ENCODE results near the gene NINL.
"Not testable (repeated sequence)": the region's sequence is repeated elsewhere in the genome, so short reads cannot be mapped to it uniquely, and the experiment has no call there.

The NINL gene

DNA sequence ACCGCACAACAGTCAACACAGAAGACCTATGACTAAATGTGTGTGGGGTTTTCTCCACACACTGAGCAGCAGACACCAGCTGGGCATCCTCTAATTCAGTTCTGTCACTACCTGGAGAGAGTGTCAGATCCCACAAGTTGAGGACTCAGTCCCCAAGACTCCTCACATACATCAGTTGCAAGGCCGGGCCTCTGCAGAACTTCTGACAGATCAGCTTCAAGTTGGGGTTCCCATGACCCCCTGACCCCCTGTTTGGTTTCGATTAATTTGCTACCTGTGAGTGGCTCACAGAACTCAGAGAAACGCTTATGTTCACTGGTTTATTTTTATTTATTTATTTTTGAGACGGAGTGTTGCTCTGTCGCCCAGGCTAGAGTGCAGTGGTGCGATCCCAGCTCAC, 3.2 kb upstream of the NINL start:
- no peak overlapping the region for H4K5ac ChIP-seq (ENCODE audit: low read length)
- no peak overlapping the region for H3K27ac ChIP-seq (ENCODE audit: low read depth, low read length)
- peaks cover 3% of the 10 kb centered on the region for H3K79me1 ChIP-seq (ENCODE audit: low read length)
- no peak overlapping the region for H2BK120ac ChIP-seq (ENCODE audit: low read depth, low read length)
- no peak overlapping the region for H3K4me3 ChIP-seq (ENCODE audit: low read length)
- H3K4ac ChIP-seq (ENCODE audit: low read depth, low read length): no peak overlapping the region
- no peak overlapping the region for H3K4me2 ChIP-seq (ENCODE audit: low read length)
- H2BK15ac ChIP-seq (replicated peaks; ENCODE audit: low read depth): no peak overlapping the region
- H3K4me1 ChIP-seq (ENCODE audit: control insufficient read depth, low read depth, low read length): no peaks in the 10 kb centered on the region
- H3K9ac ChIP-seq (ENCODE audit: low read length): no peak overlapping the region
- no peak overlapping the region for H2AK5ac ChIP-seq (ENCODE audit: low read length)
- no peak overlapping the region for H4K8ac ChIP-seq (ENCODE audit: low read depth, low read length)
- H3K27me3 ChIP-seq (ENCODE audit: insufficient read depth, low read length, poor library complexity): no peaks in the 10 kb centered on the region
- no peak overlapping the region for H3K18ac ChIP-seq (ENCODE audit: low read length)
- H3K23ac ChIP-seq (ENCODE audit: low read length): no peak overlapping the region
- DNase-seq: no peak
- no peak overlapping the region for H3K56ac ChIP-seq (ENCODE audit: low read length)
- peaks cover 8% of the 10 kb centered on the region for H3K79me2 ChIP-seq (ENCODE audit: control insufficient read depth, insufficient read depth, low read length)
- no peak overlapping the region for H2BK5ac ChIP-seq (ENCODE audit: low read length)
- no CpG with 5 or more reads among the region's 7 CpGs for WGBS (ENCODE audit: extremely low coverage, insufficient coverage, low lambda C conversion rate)
- no peaks in the 10 kb centered on the region for H3K36me3 ChIP-seq (ENCODE audit: control insufficient read depth, insufficient read depth, low read length)

DNA sequence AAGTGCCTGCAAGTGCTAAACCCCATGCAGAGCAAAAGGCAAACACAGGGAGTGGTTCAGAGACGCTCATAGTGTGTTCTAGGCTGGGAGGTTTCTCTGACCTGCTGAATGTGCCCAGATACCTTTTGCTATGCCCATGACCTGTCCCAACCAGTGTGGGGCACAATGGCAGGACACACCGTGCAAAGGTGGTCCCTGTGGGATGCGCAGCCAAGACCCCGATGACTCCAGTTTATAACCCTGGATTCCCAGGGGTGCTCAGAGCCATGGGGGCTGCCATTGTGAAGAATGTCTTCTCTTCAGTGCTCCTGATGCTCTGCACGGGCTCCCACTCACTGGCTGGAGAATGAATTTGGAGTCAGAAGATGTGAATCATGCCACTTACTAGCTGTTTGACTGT, 2.2 kb upstream of the NINL start:
- WGBS (ENCODE audit: extremely low coverage, insufficient coverage, low lambda C conversion rate): no CpG with 5 or more reads among the region's 5 CpGs
- H3K4me3 ChIP-seq (ENCODE audit: low read length): no peak overlapping the region

DNA sequence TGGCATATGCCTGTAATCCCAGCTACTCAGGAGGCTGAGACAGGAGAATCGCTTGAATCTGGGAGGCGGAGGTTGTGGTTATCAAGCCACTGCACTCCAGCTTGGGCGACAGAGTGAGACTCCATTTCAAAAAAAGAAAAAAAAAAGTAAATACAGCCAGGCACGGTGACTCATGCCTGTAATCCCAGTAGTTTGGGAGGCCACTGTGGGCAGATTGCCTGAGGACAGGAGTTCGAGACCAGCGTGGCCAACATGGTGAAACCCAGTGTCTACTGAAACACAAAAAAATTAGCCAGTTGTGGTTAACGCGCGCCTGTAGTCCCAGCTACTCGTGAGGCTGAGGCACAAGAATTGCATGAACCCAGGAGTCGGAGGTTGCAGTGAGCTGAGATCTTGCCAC, 1.5 kb upstream of the NINL start:
- no peak overlapping the region for H3K56ac ChIP-seq (ENCODE audit: low read length)
- no peak overlapping the region for H2AK5ac ChIP-seq (ENCODE audit: low read length)
- no peak overlapping the region for H2BK5ac ChIP-seq (ENCODE audit: low read length)
- H3K36me3 ChIP-seq (ENCODE audit: control insufficient read depth, insufficient read depth, low read length): no peaks in the 10 kb centered on the region
- H3K79me1 ChIP-seq (ENCODE audit: low read length): peaks cover 3% of the 10 kb centered on the region
- no peak overlapping the region for H3K23ac ChIP-seq (ENCODE audit: low read length)
- H2BK120ac ChIP-seq (ENCODE audit: low read depth, low read length): no peak overlapping the region
- no peak overlapping the region for H2BK15ac ChIP-seq (replicated peaks; ENCODE audit: low read depth)
- no peaks in the 10 kb centered on the region for H3K4me1 ChIP-seq (ENCODE audit: control insufficient read depth, low read depth, low read length)
- no peak overlapping the region for H3K4ac ChIP-seq (ENCODE audit: low read depth, low read length)
- H4K5ac ChIP-seq (ENCODE audit: low read length): no peak overlapping the region
- H3K4me3 ChIP-seq (ENCODE audit: low read length): no peak overlapping the region
- no peak overlapping the region for H3K18ac ChIP-seq (ENCODE audit: low read length)
- WGBS (ENCODE audit: extremely low coverage, insufficient coverage, low lambda C conversion rate): no CpG with 5 or more reads among the region's 11 CpGs
- no peak overlapping the region for H3K4me2 ChIP-seq (ENCODE audit: low read length)
- H3K27ac ChIP-seq (ENCODE audit: low read depth, low read length): no peak overlapping the region
- peaks cover 18% of the 10 kb centered on the region for H3K79me2 ChIP-seq (ENCODE audit: control insufficient read depth, insufficient read depth, low read length)
- no peak overlapping the region for H4K8ac ChIP-seq (ENCODE audit: low read depth, low read length)
- DNase-seq: no peak
- H3K9ac ChIP-seq (ENCODE audit: low read length): no peak overlapping the region
- H3K27me3 ChIP-seq (ENCODE audit: insufficient read depth, low read length, poor library complexity): no peaks in the 10 kb centered on the region

More for the DNA sequence above, 2.2 kb upstream of the NINL start:
- H4K8ac ChIP-seq (ENCODE audit: low read depth, low read length): no peak overlapping the region
- no peak overlapping the region for H3K9ac ChIP-seq (ENCODE audit: low read length)
- H2AK5ac ChIP-seq (ENCODE audit: low read length): peak overlapping the region; percentile 69
- H4K5ac ChIP-seq (ENCODE audit: low read length): no peak overlapping the region
- H3K27ac ChIP-seq (ENCODE audit: low read depth, low read length): no peak overlapping the region
- no peak overlapping the region for H2BK15ac ChIP-seq (replicated peaks; ENCODE audit: low read depth)
- no peak overlapping the region for H3K4me2 ChIP-seq (ENCODE audit: low read length)
- H3K79me1 ChIP-seq (ENCODE audit: low read length): peaks cover 3% of the 10 kb centered on the region
- no peaks in the 10 kb centered on the region for H3K4me1 ChIP-seq (ENCODE audit: control insufficient read depth, low read depth, low read length)
- H3K4ac ChIP-seq (ENCODE audit: low read depth, low read length): no peak overlapping the region
- H2BK120ac ChIP-seq (ENCODE audit: low read depth, low read length): no peak overlapping the region
- H3K23ac ChIP-seq (ENCODE audit: low read length): no peak overlapping the region
- H2BK5ac ChIP-seq (ENCODE audit: low read length): no peak overlapping the region
- H3K56ac ChIP-seq (ENCODE audit: low read length): no peak overlapping the region
- H3K79me2 ChIP-seq (ENCODE audit: control insufficient read depth, insufficient read depth, low read length): peaks cover 13% of the 10 kb centered on the region
- no peaks in the 10 kb centered on the region for H3K36me3 ChIP-seq (ENCODE audit: control insufficient read depth, insufficient read depth, low read length)
- H3K18ac ChIP-seq (ENCODE audit: low read length): no peak overlapping the region
- no peak for DNase-seq
- H3K27me3 ChIP-seq (ENCODE audit: insufficient read depth, low read length, poor library complexity): no peaks in the 10 kb centered on the region

DNA sequence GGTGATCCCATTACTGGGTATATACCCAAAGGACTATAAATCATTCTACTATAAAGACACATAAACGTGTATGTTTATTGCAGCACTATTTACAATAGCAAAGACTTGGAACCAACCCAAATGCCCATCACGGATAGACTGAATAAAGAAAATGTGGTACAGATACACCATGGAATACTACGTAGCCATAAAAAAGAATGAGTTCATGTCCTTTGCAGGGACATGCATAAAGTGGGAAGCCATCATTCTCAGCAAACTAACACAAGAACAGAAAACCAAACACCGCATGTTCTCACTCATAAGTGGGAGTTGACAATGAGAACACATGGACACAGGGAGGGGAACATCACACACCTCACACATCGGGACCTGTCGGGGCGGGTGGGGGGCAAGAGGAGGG, 1.7 kb downstream of the NINL start:
- not testable (repeated sequence) for H3K4me3 ChIP-seq (ENCODE audit: low read length); H4K5ac ChIP-seq (ENCODE audit: low read length); H2AK5ac ChIP-seq (ENCODE audit: low read length); DNase-seq; H2BK120ac ChIP-seq (ENCODE audit: low read depth, low read length); H3K4ac ChIP-seq (ENCODE audit: low read depth, low read length); H3K36me3 ChIP-seq (ENCODE audit: control insufficient read depth, insufficient read depth, low read length); H3K4me2 ChIP-seq (ENCODE audit: low read length); H3K4me1 ChIP-seq (ENCODE audit: control insufficient read depth, low read depth, low read length); H3K18ac ChIP-seq (ENCODE audit: low read length); H2BK5ac ChIP-seq (ENCODE audit: low read length); H3K56ac ChIP-seq (ENCODE audit: low read length); H4K8ac ChIP-seq (ENCODE audit: low read depth, low read length); H3K23ac ChIP-seq (ENCODE audit: low read length); H3K9ac ChIP-seq (ENCODE audit: low read length); H3K27me3 ChIP-seq (ENCODE audit: insufficient read depth, low read length, poor library complexity); H3K27ac ChIP-seq (ENCODE audit: low read depth, low read length); H2BK15ac ChIP-seq (replicated peaks; ENCODE audit: low read depth)
- H3K79me2 ChIP-seq (ENCODE audit: control insufficient read depth, insufficient read depth, low read length): peaks cover 44% of the 10 kb centered on the region
- peaks cover 13% of the 10 kb centered on the region for H3K79me1 ChIP-seq (ENCODE audit: low read length)
- no CpG with 5 or more reads among the region's 7 CpGs for WGBS (ENCODE audit: extremely low coverage, insufficient coverage, low lambda C conversion rate)

DNA sequence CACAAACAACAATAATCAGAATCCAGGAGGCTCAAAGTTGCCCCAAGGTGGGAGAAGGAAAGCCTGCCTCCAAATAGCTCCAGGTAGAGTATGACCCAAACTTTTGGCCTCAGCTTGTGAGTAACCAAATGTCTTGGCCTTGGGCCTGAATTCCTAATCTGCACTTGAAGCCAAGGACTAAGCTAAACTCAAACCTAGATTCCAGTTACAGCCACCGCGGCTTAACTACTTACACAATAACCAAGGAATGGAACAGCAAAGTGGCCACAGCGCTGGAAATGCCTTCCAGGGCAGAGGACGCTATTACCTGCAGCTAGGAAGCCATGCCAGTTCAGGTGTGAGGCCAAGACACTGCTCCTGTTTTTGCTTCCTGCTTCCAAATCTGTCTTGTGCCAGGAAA, 4.6 kb downstream of the NINL start:
- no peak overlapping the region for H3K23ac ChIP-seq (ENCODE audit: low read length)
- DNase-seq: no peak
- no peak overlapping the region for H3K27ac ChIP-seq (ENCODE audit: low read depth, low read length)
- H3K4ac ChIP-seq (ENCODE audit: low read depth, low read length): no peak overlapping the region
- H3K4me2 ChIP-seq (ENCODE audit: low read length): no peak overlapping the region
- H3K18ac ChIP-seq (ENCODE audit: low read length): no peak overlapping the region
- no peak overlapping the region for H2BK5ac ChIP-seq (ENCODE audit: low read length)
- no peak overlapping the region for H3K9ac ChIP-seq (ENCODE audit: low read length)
- H2BK15ac ChIP-seq (replicated peaks; ENCODE audit: low read depth): no peak overlapping the region
- H3K56ac ChIP-seq (ENCODE audit: low read length): no peak overlapping the region
- H4K5ac ChIP-seq (ENCODE audit: low read length): no peak overlapping the region
- peaks cover 23% of the 10 kb centered on the region for H3K79me1 ChIP-seq (ENCODE audit: low read length)
- H3K27me3 ChIP-seq (ENCODE audit: insufficient read depth, low read length, poor library complexity): no peaks in the 10 kb centered on the region
- H3K4me1 ChIP-seq (ENCODE audit: control insufficient read depth, low read depth, low read length): peaks cover 2% of the 10 kb centered on the region
- H3K4me3 ChIP-seq (ENCODE audit: low read length): no peak overlapping the region
- H2BK120ac ChIP-seq (ENCODE audit: low read depth, low read length): no peak overlapping the region
- peaks cover 1% of the 10 kb centered on the region for H3K36me3 ChIP-seq (ENCODE audit: control insufficient read depth, insufficient read depth, low read length)
- peaks cover 63% of the 10 kb centered on the region for H3K79me2 ChIP-seq (ENCODE audit: control insufficient read depth, insufficient read depth, low read length)
- WGBS (ENCODE audit: extremely low coverage, insufficient coverage, low lambda C conversion rate): no CpG with 5 or more reads among the region's 4 CpGs
- no peak overlapping the region for H2AK5ac ChIP-seq (ENCODE audit: low read length)
- H4K8ac ChIP-seq (ENCODE audit: low read depth, low read length): no peak overlapping the region

DNA sequence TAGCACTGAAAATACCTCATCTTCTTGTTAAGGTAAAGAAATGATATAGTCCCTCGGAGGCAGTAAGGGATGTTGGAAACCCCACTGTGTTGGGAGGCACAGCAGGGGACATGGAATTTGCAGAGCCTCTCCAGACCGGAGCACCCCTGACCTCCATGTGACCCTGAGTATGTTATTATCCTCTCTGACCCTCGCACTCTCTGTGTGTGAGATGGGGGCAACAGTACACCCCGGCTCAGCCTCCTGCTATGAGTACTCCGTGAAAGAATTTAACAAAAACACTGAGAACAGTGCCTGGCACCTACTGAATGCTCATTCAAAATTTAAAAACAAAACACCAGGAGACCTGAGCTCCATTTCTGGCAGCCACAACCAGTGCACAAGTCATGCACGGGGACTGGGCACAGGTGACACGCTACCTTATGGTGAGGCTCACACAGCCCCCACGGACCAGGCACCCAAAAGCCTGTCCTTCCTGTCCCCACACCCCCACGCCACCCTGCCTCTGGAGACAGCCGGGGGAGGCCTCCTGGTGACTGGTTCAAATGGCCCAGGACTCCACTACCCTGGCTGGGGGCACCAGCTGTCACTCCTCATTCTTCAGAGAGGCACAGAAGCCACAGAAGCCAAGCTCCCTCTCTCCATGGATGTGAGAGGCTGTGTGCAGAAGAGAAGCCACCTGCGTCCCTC, 6.1 kb downstream of the NINL start:
- Histone ChIP-seq H2BK120ac (ENCODE audit: low read depth, low read length) (no peak overlapping the region), H2BK15ac (replicated peaks; ENCODE audit: low read depth) (no peak overlapping the region), H3K9ac (ENCODE audit: low read length) (no peak overlapping the region), H3K56ac (ENCODE audit: low read length) (no peak overlapping the region), H3K18ac (ENCODE audit: low read length) (no peak overlapping the region), H3K4me1 (ENCODE audit: control insufficient read depth, low read depth, low read length) (peaks cover 2% of the 10 kb centered on the region), H3K4me3 (ENCODE audit: low read length) (no peak overlapping the region), H3K4me2 (ENCODE audit: low read length) (no peak overlapping the region), H2BK5ac (ENCODE audit: low read length) (no peak overlapping the region), H3K79me1 (ENCODE audit: low read length) (peaks cover 25% of the 10 kb centered on the region), H3K27me3 (ENCODE audit: insufficient read depth, low read length, poor library complexity) (no peaks in the 10 kb centered on the region), H3K79me2 (ENCODE audit: control insufficient read depth, insufficient read depth, low read length) (peaks cover 64% of the 10 kb centered on the region), H4K8ac (ENCODE audit: low read depth, low read length) (no peak overlapping the region), H2AK5ac (ENCODE audit: low read length) (no peak overlapping the region), H3K4ac (ENCODE audit: low read depth, low read length) (no peak overlapping the region), H3K36me3 (ENCODE audit: control insufficient read depth, insufficient read depth, low read length) (peaks cover 1% of the 10 kb centered on the region), H4K5ac (ENCODE audit: low read length) (no peak overlapping the region), H3K23ac (ENCODE audit: low read length) (no peak overlapping the region), H3K27ac (ENCODE audit: low read depth, low read length) (no peak overlapping the region)
- no CpG with 5 or more reads among the region's 11 CpGs for WGBS (ENCODE audit: extremely low coverage, insufficient coverage, low lambda C conversion rate)
- peak; percentile 27 for DNase-seq

All from mesendoderm (in vitro differentiated cells).